Measurements from ENCODE around the gene PPP4R3A. TPM values are rescaled to one million over a fixed set of nuclear protein-coding genes. Genes with fewer than 3 reads are reported as not detected.

Gene PPP4R3A
- total and polyA plus RNA-seq, 3 donors from 2014 or later: 106 to 132 (median 113) TPM

DNA sequence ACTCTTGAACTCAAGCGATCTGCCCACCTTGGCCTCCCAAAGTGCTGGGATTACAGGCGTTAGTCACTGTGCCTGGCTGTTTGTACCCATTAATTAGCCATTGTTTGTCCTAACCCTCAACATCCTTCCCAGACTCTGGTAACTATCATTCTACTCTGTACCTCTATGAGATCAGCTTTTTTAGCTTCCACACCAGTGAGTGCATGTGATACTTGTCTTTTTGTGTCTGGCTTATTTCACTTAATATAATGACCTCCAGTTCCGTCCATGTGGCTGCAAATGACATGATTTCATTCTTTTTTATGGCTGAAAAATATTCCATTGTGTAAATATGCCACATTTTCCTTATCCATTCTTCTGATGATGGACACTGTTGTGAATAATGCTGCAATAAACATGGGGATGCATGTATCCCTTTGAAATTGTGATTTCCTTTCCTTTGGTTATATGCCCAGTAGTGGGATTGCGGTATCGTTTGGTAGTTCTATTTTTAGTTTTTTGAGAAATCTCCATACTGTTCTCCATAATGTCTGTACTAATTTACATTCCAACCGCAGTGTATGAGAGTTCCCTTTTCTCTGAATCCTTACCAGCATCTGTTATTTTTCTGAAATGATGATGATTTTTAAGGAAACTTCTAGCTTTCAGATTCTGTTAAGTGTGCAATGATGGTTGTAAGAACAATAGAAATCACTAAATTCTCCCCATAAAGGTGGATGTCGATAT is 6.7 kb upstream of the PPP4R3A start:
- no peak overlapping the region for H3K4me3 ChIP-seq
- no peaks in the 10 kb centered on the region for H3K9me3 ChIP-seq
- TF ChIP-seq, protein P1, sequence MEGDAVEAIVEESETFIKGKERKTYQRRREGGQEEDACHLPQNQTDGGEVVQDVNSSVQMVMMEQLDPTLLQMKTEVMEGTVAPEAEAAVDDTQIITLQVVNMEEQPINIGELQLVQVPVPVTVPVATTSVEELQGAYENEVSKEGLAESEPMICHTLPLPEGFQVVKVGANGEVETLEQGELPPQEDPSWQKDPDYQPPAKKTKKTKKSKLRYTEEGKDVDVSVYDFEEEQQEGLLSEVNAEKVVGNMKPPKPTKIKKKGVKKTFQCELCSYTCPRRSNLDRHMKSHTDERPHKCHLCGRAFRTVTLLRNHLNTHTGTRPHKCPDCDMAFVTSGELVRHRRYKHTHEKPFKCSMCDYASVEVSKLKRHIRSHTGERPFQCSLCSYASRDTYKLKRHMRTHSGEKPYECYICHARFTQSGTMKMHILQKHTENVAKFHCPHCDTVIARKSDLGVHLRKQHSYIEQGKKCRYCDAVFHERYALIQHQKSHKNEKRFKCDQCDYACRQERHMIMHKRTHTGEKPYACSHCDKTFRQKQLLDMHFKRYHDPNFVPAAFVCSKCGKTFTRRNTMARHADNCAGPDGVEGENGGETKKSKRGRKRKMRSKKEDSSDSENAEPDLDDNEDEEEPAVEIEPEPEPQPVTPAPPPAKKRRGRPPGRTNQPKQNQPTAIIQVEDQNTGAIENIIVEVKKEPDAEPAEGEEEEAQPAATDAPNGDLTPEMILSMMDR (IDR thresholded peaks at IDR 0.05): no peak
- no peak for TF ChIP-seq POLR2A (IDR thresholded peaks at IDR 0.05)
- no peaks in the 10 kb centered on the region for H3K4me1 ChIP-seq
- no peak for DNase-seq
- 74 to 80% methylated on average over 7 of the region's 7 CpGs for WGBS, 2 donors
- no peaks in the 10 kb centered on the region for H3K36me3 ChIP-seq (ENCODE audit: low read depth, missing control alignments)
- no peaks in the 10 kb centered on the region for H3K27me3 ChIP-seq
- H3K27ac ChIP-seq: peak overlapping the region in 1 of 2 donors; percentile 32
- intact Hi-C loops (cut with DNase I; ENCODE audit: low total_unique reads): no loop called here

DNA sequence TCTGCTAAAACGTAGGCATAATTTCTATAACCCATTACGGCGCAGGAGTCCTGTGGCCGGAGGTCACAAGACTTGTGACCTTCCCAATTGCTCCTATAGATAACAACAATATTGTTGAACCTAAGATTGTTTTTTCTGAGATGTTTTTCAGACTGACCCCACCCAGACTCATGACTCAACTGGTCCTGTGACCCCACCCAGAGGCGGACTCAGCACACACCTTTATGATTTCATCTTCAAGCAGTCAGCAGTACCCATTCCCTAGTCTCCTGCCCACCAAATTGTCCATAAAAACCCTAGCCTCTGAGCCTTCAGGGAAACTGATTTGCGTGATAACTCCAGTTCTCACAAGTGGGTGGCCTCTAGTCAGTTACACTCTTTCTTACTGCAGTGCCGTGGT is 5.9 kb upstream of the PPP4R3A start:
- intact Hi-C loops (cut with DNase I; ENCODE audit: low total_unique reads): no loop called here
- no peak for DNase-seq
- no peak for TF ChIP-seq POLR2A (IDR thresholded peaks at IDR 0.05)
- TF ChIP-seq, protein P1 (IDR thresholded peaks at IDR 0.05): no peak
- Histone ChIP-seq H3K27ac (peak overlapping the region in 1 of 2 donors; percentile 32), H3K4me1 (no peaks in the 10 kb centered on the region), H3K9me3 (no peaks in the 10 kb centered on the region), H3K4me3 (no peak overlapping the region), H3K36me3 (ENCODE audit: low read depth, missing control alignments) (no peaks in the 10 kb centered on the region), H3K27me3 (no peaks in the 10 kb centered on the region)
- 76 to 87% methylated on average over 7 of the region's 7 CpGs for WGBS, 2 donors

DNA sequence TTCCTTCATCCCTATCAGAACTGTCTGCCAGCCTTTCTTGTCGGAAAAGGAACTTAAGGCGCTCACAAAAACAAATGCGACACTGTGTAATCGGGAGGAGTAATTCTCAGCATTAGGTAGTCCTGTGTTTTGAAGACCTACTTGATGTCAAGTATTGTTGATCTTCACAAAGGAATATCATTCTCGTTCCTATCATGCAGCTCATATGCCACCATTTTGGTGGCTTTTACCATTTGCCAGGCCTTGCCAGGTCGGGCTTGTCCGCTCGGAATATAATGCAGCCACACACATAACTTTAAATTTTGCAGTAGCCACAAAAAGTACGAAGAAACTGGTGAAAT is 903 bp upstream of the PPP4R3A start:
- no peaks in the 10 kb centered on the region for H3K27me3 ChIP-seq
- H3K4me3 ChIP-seq: peak overlapping the region; percentile 96 to 98
- DNase-seq: no peak
- peak overlapping the region; percentile 99 to 100 for H3K27ac ChIP-seq
- no peaks in the 10 kb centered on the region for H3K36me3 ChIP-seq (ENCODE audit: low read depth, missing control alignments)
- H3K9me3 ChIP-seq: no peaks in the 10 kb centered on the region
- TF ChIP-seq, protein P1 (IDR thresholded peaks at IDR 0.05): no peak
- TF ChIP-seq POLR2A (IDR thresholded peaks at IDR 0.05): no peak
- 22 to 25% methylated on average over 9 of the region's 9 CpGs for WGBS, 2 donors
- peaks cover 7% of the 10 kb centered on the region for H3K4me1 ChIP-seq
- intact Hi-C loops (cut with DNase I; ENCODE audit: low total_unique reads): no loop called here

DNA sequence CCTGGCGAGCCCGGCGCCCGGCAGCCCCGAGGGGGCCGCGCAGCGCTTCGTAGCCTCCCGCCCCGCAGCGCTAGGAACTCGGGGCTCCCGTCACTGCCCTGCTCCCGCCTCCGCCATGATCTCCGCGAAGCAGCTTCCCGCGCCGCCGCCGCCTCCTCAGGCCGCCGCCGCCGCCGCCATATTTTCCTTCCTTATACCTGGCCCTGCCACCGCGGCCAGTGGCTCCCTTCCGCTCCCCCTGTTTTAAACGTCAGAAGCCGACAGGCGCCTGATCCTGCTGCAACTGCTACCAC is 286 bp downstream of the PPP4R3A start:
- WGBS, 2 donors: 0 to 1% methylated on average over 19 to 34 of the region's 34 CpGs
- Histone ChIP-seq H3K36me3 (ENCODE audit: low read depth, missing control alignments) (no peaks in the 10 kb centered on the region), H3K4me3 (peak overlapping the region; percentile 96 to 98), H3K27me3 (no peaks in the 10 kb centered on the region), H3K9me3 (no peaks in the 10 kb centered on the region), H3K27ac (peak overlapping the region; percentile 99 to 100), H3K4me1 (peaks cover 12% of the 10 kb centered on the region)
- no peak for DNase-seq
- intact Hi-C loops (cut with DNase I; ENCODE audit: low total_unique reads): no loop called here
- TF ChIP-seq, protein P1 (IDR thresholded peaks at IDR 0.05): no peak
- TF ChIP-seq POLR2A (IDR thresholded peaks at IDR 0.05): no peak

Measured in testis (tissue), 3 donors.